GM15510 (cell line): ENCODE results near the gene PTBP3.

Experiments
- POLR2A ChIP-seq: IDR thresholded peaks from 3 replicates; pipeline ENCODE4 v1.6.1; 2011; ENCODE audit warnings: borderline replicate concordance; ENCODE audit not compliant: insufficient read length; ENCODE audit errors: extremely low read depth

Gene PTBP3

GRCh38 chr9:112233769-112234168 lies 99.7 kb downstream of the PTBP3 start:
- TF ChIP-seq POLR2A, result no peak

GRCh38 chr9:112232233-112232632 lies 101.2 kb downstream of the PTBP3 start:
- no peak for TF ChIP-seq POLR2A

GRCh38 chr9:112226091-112226490 lies 107.3 kb downstream of the PTBP3 start:
- TF ChIP-seq POLR2A, result no peak

GRCh38 chr9:112224401-112225289 lies 108.8 kb downstream of the PTBP3 start:
- no peak for TF ChIP-seq POLR2A

GRCh38 chr9:112218908-112219307 lies 114.5 kb downstream of the PTBP3 start:
- TF ChIP-seq POLR2A, result no peak

- TF ChIP-seq POLR2A, result no peak
Observed at GRCh38 chr9:112212926-112213325, 120.5 kb downstream of the PTBP3 start.

GRCh38 chr9:112207451-112207850 lies 126.0 kb downstream of the PTBP3 start:
- TF ChIP-seq POLR2A, result no peak

- no peak for TF ChIP-seq POLR2A
Observed at GRCh38 chr9:112203536-112203935, 129.9 kb downstream of the PTBP3 start.

GRCh38 chr9:112200711-112201110 lies 132.7 kb downstream of the PTBP3 start:
- TF ChIP-seq POLR2A, result no peak

GRCh38 chr9:112198646-112199045 lies 134.8 kb downstream of the PTBP3 start:
- no peak for TF ChIP-seq POLR2A

GRCh38 chr9:112194969-112195431 lies 138.4 kb downstream of the PTBP3 start:
- no peak for TF ChIP-seq POLR2A

GRCh38 chr9:112193572-112194288 lies 139.7 kb downstream of the PTBP3 start:
- no peak for TF ChIP-seq POLR2A

GRCh38 chr9:112188884-112189283 lies 144.5 kb downstream of the PTBP3 start:
- TF ChIP-seq POLR2A, result no peak

GRCh38 chr9:112187404-112187803 lies 146.0 kb downstream of the PTBP3 start:
- TF ChIP-seq POLR2A, result no peak

GRCh38 chr9:112186695-112187094 lies 146.7 kb downstream of the PTBP3 start:
- no peak for TF ChIP-seq POLR2A
